DMS79 treated with DMSO at 0.1 percent for 48 hours (cell line): ENCODE data around the gene SIAH3.
"Not testable (repeated sequence)": the region's sequence is repeated elsewhere in the genome, so short reads cannot be mapped to it uniquely, and the experiment has no call there.

Source experiments
- DNase-seq: peaks from one replicate; lab custom pipeline; 2025; lab: John Stamatoyannopoulos, UW

Gene SIAH3

DNA sequence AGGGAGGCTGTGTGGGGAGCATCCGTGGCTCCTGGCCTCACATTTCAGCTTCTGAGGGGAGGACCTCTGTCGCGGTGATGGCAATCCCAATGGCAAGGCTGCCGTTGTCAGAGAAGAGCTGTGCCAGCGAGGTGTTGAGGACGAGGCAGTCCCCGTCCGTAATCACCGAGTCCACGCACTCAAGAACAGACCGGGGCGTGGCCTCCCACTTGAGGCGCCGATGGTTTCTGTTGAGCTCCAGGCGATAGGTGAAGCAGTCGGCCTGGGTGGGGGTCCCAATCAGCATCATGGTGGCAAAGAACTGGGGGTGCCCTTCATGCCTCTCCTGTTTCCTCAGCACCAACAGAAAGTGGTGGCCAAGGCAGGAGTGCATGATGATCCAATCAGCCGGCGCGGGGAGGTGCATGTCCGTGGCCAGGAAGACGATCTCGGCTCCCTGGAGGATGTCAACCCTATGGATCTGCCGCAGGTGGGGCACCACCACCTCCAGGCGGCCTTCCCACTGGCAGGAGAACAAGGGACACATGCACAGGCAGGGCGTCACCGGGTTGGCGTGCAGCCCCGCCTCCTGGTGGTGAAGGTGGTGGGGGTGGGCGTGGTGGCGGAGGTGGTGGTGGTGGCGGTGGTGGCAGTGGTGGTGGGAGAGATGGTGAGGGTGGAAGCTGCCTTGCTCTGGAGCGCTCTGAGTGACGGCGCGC is 68.1 kb downstream of the SIAH3 start:
- DNase-seq, result no peak

- DNase-seq, result peak; percentile 56
Observed at GRCh38 chr13:45782327-45783045, 69.1 kb downstream of the SIAH3 start.

DNA sequence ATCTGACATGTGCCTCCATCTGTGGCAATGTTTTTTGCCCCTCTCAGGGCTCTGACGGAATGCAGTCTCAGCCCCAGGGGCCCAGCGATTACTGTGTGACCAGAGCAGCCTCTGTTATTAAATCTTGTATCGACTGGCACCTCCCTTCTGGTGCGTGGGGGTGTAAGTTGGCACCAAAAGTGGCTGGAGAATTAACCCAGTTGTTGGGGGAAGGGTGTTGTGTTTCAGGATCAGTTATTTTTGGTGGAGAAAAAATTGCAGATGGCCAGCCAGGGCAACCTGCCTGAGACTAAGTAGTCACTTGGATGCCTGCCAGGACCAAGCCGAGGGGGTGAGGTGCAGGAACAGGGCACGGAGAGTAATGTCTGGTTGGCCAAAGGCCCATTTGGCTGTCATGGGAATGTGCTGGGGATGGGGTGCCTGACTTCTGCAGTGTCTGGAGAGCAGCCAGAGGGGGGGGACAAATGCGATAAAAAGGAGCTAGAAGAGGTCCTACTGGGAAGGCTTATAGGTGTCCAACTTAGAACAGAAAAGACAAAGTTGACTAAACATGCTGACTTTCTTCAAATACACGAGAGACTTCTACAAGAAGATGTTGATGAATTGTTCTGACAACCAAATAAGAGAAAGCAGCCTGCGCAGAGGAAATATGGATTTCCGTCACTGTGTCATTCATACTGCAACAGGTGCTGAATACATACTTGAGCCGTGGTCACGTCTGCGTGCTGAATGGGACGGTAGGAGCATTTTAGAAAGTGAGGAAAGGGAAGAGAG is 69.8 kb downstream of the SIAH3 start:
- DNase-seq, result peak; percentile 91

DNA sequence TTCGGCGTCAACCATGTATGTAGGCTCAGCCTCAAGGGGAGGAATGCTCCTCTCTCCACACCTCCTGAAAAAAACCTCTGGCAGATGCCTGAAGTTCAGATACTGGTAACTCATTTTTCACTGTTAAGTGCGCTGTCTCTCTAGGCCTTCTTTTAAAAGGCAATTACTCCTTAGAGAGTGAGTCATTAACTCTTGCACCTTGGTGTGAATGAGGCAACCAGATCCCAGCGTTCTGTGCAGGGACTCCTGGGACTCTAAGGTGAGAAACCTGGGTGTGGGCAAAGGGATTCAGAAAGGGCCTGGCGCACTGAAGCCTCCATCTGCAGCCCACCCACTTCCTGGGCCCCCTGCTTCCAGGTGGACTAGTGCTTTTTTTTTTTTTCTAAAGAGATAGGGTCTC is 71.7 kb downstream of the SIAH3 start:
- DNase-seq, result no peak

- no peak for DNase-seq
Observed at GRCh38 chr13:45778882-45779281, 72.7 kb downstream of the SIAH3 start.

- DNase-seq, result no peak
Observed at GRCh38 chr13:45776748-45777147, 74.8 kb downstream of the SIAH3 start.

- no peak for DNase-seq
Observed at GRCh38 chr13:45775401-45775963, 76.1 kb downstream of the SIAH3 start.

- DNase-seq, result no peak
Observed at GRCh38 chr13:45773944-45774343, 77.6 kb downstream of the SIAH3 start.

DNA sequence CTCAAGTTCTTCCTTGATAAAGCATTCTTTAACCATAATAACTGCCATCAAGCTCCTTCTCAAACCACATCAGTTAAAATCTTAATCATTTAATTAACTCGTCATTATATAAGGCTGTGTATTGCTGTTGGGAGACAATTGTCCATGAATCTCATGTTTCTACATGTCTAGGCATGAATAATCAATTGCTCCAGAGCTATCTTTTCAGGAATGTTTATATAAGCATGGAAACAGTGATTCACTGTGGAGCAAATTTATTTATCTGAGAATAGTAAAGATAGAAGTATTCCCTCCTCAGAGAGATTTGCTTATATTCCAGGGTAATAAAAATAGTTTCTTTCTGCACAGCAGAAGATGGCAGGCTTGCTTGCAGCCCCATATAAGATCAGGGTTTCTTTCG is 78.3 kb downstream of the SIAH3 start:
- DNase-seq, result no peak

- no peak for DNase-seq
Observed at GRCh38 chr13:45770886-45771285, 80.7 kb downstream of the SIAH3 start.

- no peak for DNase-seq
Observed at GRCh38 chr13:45768656-45769479, 82.7 kb downstream of the SIAH3 start.

- DNase-seq, result no peak
Observed at GRCh38 chr13:45765464-45765863, 86.1 kb downstream of the SIAH3 start.

- DNase-seq, result no peak
Observed at GRCh38 chr13:45763419-45763818, 88.1 kb downstream of the SIAH3 start.

GRCh38 chr13:45757589-45757988 is 94.0 kb downstream of the SIAH3 start:
- DNase-seq, result not testable (repeated sequence)

DNA sequence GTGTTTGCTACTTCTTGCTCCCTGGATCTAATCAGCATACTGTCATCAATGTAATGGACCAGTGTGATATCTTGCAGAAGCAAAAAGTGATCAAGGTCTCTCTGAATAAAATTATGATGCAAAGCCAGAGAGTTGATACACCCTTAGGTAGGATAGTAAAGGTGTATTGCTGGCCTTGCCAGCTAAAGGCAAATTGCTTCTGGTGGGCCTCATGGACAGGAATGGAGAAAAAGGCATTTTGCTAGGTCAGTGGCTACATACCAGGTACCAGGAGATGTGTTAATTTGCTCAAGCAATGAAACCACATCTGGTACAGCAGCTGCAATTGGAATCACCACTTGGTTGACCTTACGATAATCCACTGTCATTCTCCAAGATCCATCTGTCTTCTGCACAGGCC is 95.1 kb downstream of the SIAH3 start:
- not testable (repeated sequence) for DNase-seq

DNA sequence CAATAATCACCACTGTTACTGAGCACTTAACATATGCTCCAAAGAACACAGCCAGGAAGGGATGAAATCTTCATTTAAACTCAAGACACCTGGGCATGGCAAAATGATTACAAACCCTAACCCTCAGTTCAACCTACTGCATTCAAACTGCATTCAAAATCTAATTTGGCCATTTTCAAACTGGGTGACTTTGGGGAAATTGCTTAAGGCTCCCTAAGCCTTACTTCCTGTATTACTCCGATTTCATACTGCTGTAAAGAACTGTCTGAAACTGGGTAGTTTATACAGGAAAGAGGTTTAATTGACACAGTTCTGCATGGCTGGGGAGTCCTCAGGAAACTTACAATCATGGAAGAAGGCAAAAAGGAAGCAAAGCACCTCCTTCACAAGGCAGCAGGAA is 99.0 kb downstream of the SIAH3 start:
- DNase-seq, result no peak

DNA sequence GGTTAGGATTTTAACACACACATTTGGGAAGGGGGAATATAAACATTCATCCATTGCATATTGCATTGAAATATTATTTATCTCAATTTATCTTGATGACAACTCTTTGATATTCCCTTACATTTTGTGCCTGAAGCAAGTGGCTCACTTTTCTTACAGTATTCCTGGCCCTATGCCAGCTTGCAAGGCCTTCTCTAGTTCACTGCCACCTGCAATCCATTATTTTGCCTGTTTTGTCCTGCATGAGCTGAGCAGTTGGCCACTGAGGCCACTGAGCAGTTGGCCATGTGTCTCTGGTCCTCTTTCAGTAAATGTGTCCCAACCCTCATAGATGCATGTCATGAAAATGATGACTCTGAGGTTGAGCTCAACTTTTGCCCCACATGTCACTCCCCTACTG is 99.7 kb downstream of the SIAH3 start:
- no peak for DNase-seq

DNA sequence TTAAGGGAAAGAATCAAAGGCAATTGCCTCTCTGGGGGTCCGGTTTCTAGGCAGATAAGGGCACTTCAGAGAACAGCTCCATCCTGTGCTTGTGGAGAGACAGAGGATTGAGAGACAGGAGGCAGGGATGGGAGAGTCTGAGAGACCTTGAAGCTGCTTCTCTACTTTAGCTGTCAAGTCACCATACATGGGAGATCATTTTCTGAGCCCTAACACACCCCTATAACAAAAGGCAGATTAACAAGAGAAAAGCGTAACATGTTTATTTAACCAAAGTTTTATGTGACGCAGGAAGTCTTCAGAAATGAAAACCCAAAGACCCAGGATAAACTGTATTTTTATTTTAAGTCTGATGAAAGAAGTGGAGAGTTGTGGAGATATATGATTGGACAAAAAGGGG is 101.0 kb downstream of the SIAH3 start:
- no peak for DNase-seq

GRCh38 chr13:45748941-45749759 is 102.4 kb downstream of the SIAH3 start:
- DNase-seq, result peak; percentile 62

- no peak for DNase-seq
Observed at GRCh38 chr13:45747071-45747470, 104.5 kb downstream of the SIAH3 start.

DNA sequence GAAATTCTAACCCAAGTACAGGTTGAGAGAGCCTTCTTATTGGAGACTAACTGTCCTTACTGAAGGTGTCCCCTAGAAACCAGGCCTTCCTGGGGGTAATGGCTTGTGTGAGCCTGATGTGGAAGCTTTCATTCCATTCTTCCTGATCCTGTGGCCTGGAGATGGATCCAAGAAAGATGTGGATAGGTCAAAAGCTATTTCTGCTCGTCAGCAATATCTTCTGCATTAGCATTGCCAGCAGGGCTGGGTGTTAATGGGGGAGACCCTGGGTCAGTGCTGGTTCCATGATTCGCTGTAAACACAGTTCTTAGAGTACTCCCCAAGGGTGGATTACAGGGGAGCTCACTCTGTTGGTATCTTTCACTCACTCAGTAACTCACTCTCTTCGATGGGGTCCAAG is 106.6 kb downstream of the SIAH3 start:
- DNase-seq, result no peak
